GM21529 (cell line): ENCODE data around the gene CENPW.

ENCODE experiments used
- ATAC-seq: cut with Tn5 transposase; IDR thresholded peaks from one replicate; pipeline ENCODE4 v1.9.1; 2021; ENCODE audit not compliant: unreplicated experiment

Gene CENPW

DNA sequence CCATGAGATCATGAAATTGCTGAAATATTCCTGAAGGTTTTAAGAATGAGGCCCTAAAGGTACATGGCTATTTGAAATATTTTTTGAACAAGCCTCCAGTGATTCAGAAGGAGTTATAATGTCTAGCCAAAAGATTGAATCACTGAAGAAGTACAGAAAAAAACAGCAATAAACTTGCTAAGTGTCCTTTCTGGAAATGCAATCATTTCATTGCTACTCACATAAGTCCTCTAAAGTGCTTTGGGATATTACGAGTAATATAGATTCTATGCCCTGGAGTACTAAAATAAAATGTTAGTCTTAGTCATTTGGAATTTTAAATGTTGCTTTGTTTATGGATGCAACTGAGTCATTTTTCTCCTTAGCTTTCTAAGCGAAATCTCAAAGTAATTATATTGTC is 32.7 kb downstream of the CENPW start:
- no peak for ATAC-seq

DNA sequence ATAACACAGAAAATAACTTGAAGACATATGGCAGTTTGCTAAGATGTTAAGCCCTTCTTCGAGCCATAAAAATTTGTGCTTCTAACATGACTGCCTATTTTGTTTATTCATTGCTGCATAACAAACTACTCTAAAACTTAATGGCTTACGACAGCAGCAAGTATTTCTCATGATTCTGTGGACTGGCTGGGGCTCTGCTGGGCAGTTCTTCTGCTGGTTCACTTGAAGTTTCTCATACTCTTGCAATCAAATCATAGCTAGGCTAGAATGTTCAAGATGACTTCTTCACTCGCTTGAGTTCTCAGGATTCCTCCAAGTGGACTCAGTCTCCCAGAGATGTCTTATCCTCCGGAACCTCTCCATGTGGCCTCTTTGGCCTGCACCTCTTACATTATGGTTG is 33.4 kb downstream of the CENPW start:
- ATAC-seq = no peak

DNA sequence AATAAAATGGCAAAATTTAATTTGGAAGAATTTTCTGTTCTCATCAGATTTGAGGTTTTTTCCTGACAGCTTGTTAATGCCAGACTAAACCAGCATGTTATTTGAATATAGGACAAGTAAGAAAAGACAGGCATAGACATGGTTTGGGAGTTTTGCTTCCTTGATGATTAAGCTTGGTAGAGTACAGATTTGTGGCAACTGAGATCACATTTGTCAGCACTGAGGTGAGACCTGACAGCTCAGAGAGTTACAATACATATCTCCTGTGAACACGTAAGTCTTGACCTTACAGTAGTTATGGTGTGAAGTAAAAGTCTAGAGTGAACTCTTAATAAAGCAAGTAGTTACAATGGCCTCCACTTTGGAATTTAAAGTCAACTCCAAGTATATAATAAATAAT is 34.5 kb downstream of the CENPW start:
- ATAC-seq = no peak

DNA sequence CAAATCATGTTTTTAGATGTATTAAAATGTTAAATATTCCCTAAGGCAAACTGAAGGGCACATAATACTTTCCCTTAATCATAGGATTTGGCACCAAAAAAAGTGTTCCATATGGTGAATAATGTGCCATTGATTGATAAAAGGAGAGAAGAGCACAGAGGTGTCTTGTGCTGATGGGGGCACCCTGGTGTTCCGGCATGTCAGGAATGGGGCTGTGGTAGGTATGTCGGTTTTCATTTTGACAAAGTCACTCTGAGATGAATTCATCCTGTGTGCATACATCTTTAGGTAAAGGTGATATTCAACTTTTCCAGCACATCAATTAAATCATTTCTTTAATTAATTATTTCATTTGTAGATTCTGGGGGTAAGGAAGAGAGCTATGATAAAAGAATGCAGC is 36.8 kb downstream of the CENPW start:
- ATAC-seq = no peak

DNA sequence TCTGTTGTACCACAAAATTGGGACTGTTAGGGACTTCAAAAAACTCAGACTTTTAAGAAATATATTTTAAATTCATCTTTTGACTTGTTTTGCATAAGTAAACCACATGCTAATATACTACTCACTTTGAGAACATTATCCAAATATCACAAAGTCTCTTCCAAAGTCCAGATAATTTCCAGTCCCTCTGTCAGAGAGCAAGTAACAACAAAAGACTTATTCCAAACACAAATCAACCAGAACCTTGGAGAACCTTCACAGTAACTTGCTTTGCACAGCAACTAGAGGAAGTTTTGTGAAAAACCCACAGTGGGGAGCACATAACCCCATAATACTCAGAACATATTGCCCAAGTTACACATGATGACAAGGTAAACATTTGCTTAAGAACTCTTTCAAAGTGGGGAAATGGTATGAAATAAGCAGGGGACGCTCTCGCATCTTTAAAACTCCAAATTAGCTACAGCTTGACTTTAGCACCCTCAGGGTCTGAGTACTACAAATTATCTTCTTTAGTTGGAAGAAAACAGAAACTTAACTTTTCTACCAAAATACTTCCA is 37.8 kb downstream of the CENPW start:
- no peak for ATAC-seq

DNA sequence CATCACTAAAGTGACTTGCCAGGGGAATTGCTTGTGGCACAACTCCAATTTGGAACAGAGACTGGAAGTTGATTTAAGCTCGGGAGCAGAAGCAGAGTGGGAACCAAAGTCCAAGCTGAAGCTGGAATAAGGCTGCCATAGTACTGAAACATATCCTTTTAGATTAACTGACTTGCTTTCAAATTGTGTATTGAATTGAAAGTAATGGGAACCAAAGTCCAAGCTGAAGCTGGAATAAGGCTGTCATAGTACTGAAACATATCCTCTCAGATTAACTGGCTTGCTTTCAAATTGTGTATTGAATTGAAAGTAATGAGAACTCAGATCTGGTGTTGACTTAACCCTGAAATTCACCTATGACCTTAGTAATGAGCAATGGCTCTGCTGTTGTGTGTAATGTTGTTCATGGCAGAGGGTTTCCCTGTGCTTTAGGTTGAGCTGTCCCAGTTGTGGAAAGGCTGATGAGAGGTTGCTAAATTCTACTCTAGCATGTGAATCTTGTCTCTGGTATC is 40.2 kb downstream of the CENPW start:
- no peak for ATAC-seq

DNA sequence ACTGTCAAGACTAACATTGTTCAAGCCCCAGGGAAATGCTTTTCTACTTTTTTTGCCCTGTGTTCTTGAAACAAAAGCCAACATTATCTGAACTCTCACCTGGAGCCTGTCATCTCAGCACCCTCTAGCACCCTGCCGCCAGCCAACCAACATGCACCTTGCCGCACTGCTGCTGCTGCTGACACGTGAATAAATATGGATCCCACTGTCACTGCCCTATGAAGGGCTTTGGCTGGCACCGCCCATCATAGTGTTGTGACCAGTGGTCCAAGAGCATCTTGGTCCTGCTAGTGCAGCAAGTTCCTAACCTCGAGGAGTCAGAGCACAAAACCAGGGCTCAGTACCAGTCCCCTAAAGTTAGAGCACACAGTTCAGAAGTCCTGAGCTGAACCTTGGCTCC is 41.6 kb downstream of the CENPW start:
- ATAC-seq = no peak

DNA sequence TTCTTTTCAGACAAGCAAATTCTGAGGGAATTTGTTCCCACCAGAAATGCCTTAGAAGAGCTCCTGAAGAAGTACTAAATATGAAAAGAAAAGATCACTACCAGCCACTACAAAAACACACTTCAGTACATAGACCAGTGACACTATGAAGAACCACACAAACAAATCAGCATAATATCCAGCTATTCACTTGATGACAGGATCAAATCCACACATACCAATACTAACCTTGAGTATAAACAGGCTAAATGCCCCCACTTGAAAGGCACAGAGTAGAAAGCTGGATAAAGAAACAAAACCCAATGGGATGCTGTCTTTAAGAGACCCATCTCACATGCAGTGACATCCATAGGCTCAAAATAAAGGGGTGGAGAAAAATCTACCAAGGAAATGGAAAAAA is 43.3 kb downstream of the CENPW start:
- ATAC-seq = no peak

DNA sequence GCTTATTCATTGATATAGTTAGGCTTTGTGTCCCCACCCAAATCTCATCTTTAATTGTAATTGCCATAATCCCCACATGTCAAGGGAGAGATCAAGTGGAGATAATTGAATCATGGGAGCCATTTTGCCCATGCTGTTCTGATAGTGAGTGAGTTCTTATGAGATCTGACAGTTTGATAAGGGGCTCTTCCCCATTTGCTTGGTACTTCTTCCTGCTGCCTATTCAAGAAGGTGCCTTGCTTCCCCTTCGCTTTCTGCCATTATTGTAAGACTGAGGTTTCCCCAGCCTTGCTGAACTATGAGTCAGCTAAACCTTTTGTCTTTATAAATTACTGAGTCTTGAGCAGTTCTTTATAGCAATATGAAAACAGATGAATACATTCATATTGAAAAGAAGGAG is 45.6 kb downstream of the CENPW start:
- no peak for ATAC-seq

DNA sequence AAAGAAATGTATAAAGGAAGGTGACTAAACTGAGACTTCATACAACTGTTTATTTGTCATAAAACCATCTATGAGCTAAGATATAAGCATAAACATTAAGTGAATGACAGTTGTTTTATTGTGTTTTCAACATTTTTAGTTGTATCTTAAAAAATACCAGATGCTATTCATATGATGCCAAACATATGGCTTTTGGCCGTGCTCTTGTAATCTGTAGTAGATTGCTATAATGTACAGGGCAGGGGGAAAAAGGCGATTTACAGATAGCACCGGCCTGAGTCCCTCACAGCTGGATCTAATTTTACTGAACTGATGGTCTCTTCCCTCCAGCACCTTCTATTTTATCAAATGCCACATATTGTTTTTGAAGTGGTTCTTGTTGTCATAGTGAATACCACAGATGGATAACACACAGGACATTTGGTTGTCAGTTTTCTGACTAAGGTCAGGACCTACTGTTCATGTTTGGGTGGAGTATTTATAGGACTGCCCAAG is 48.2 kb downstream of the CENPW start:
- ATAC-seq = no peak

DNA sequence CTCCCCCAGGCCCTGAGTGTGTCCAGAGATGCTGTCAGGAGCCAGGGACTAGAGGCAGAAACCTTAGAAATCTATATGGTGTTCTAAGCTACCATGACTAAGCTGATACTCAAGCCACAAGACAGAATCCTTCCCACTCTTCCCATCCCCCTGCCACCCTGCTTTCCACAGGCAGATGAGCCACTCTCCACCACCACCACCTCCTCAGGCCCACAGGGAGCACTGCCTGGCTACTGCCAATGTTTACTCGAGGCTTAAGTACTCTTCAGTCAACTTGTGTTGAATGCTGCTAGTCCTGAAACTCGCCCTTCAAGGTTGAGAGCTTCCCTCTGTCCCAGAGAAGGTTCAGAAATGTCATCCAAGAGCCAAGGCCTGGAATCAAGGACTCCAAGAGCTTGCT is 56.2 kb downstream of the CENPW start:
- no peak for ATAC-seq
